ENCODE results near the gene SLC25A10.

The SLC25A10 gene

GRCh38 chr17:81691608-81692007 lies 20.5 kb upstream of the SLC25A10 start:
- no peaks in the 10 kb centered on the region for H3K27me3 ChIP-seq (ENCODE audit: insufficient read depth, low read length)
- H3K4me3 ChIP-seq (ENCODE audit: low read length) = no peak overlapping the region
- H3K36me3 ChIP-seq (ENCODE audit: insufficient read depth, low read length) = peaks cover 89% of the 10 kb centered on the region
- H2AFZ ChIP-seq (ENCODE audit: low read depth, low read length) = no peak overlapping the region
- no peaks in the 10 kb centered on the region for H3K4me1 ChIP-seq (ENCODE audit: insufficient read depth, low read length)
- no peaks in the 10 kb centered on the region for H3K9me3 ChIP-seq (ENCODE audit: low read length)

GRCh38 chr17:81693509-81694210 lies 18.4 kb upstream of the SLC25A10 start:
- no peaks in the 10 kb centered on the region for H3K9me3 ChIP-seq (ENCODE audit: low read length)
- H3K27me3 ChIP-seq (ENCODE audit: insufficient read depth, low read length) = no peaks in the 10 kb centered on the region
- H2AFZ ChIP-seq (ENCODE audit: low read depth, low read length) = no peak overlapping the region
- H3K36me3 ChIP-seq (ENCODE audit: insufficient read depth, low read length) = peaks cover 91% of the 10 kb centered on the region
- no peaks in the 10 kb centered on the region for H3K4me1 ChIP-seq (ENCODE audit: insufficient read depth, low read length)
- H3K4me3 ChIP-seq (ENCODE audit: low read length) = no peak overlapping the region

- Histone ChIP-seq H3K27me3 (ENCODE audit: insufficient read depth, low read length) (no peaks in the 10 kb centered on the region), H3K36me3 (ENCODE audit: insufficient read depth, low read length) (peaks cover 84% of the 10 kb centered on the region), H3K4me1 (ENCODE audit: insufficient read depth, low read length) (no peaks in the 10 kb centered on the region), H2AFZ (ENCODE audit: low read depth, low read length) (no peak overlapping the region), H3K9me3 (ENCODE audit: low read length) (no peaks in the 10 kb centered on the region), H3K4me3 (ENCODE audit: low read length) (no peak overlapping the region)
These were observed 17.3 kb upstream of the SLC25A10 start for GRCh38 chr17:81694810-81695209.

- H3K4me3 ChIP-seq (ENCODE audit: low read length) = no peak overlapping the region
- H3K4me1 ChIP-seq (ENCODE audit: insufficient read depth, low read length) = no peaks in the 10 kb centered on the region
These were observed 16.9 kb upstream of the SLC25A10 start for GRCh38 chr17:81695211-81695610.

GRCh38 chr17:81695801-81696200 lies 16.3 kb upstream of the SLC25A10 start:
- no peaks in the 10 kb centered on the region for H3K4me1 ChIP-seq (ENCODE audit: insufficient read depth, low read length)
- H2AFZ ChIP-seq (ENCODE audit: low read depth, low read length) = no peak overlapping the region
- no peaks in the 10 kb centered on the region for H3K27me3 ChIP-seq (ENCODE audit: insufficient read depth, low read length)
- no peak overlapping the region for H3K4me3 ChIP-seq (ENCODE audit: low read length)
- no peaks in the 10 kb centered on the region for H3K9me3 ChIP-seq (ENCODE audit: low read length)
- H3K36me3 ChIP-seq (ENCODE audit: insufficient read depth, low read length) = peaks cover 77% of the 10 kb centered on the region

More at GRCh38 chr17:81695211-81695610, 16.9 kb upstream of the SLC25A10 start:
- Histone ChIP-seq H3K9me3 (ENCODE audit: low read length) (no peaks in the 10 kb centered on the region), H3K36me3 (ENCODE audit: insufficient read depth, low read length) (peaks cover 80% of the 10 kb centered on the region), H2AFZ (ENCODE audit: low read depth, low read length) (no peak overlapping the region), H3K27me3 (ENCODE audit: insufficient read depth, low read length) (no peaks in the 10 kb centered on the region)

- H3K36me3 ChIP-seq (ENCODE audit: insufficient read depth, low read length) = peaks cover 80% of the 10 kb centered on the region
- H3K4me3 ChIP-seq (ENCODE audit: low read length) = no peak overlapping the region
- no peaks in the 10 kb centered on the region for H3K27me3 ChIP-seq (ENCODE audit: insufficient read depth, low read length)
- H3K4me1 ChIP-seq (ENCODE audit: insufficient read depth, low read length) = peaks cover 5% of the 10 kb centered on the region
- H3K9me3 ChIP-seq (ENCODE audit: low read length) = no peaks in the 10 kb centered on the region
- H2AFZ ChIP-seq (ENCODE audit: low read depth, low read length) = no peak overlapping the region
These were observed 15.7 kb upstream of the SLC25A10 start for GRCh38 chr17:81696218-81696941.

- peaks cover 75% of the 10 kb centered on the region for H3K36me3 ChIP-seq (ENCODE audit: insufficient read depth, low read length)
- H3K9me3 ChIP-seq (ENCODE audit: low read length) = no peaks in the 10 kb centered on the region
- peaks cover 15% of the 10 kb centered on the region for H3K4me1 ChIP-seq (ENCODE audit: insufficient read depth, low read length)
- no peak overlapping the region for H2AFZ ChIP-seq (ENCODE audit: low read depth, low read length)
- no peak overlapping the region for H3K4me3 ChIP-seq (ENCODE audit: low read length)
- H3K27me3 ChIP-seq (ENCODE audit: insufficient read depth, low read length) = no peaks in the 10 kb centered on the region
These were observed 14.6 kb upstream of the SLC25A10 start for GRCh38 chr17:81697261-81698044.

GRCh38 chr17:81700353-81701287 lies 11.5 kb upstream of the SLC25A10 start:
- Histone ChIP-seq H3K4me3 (ENCODE audit: low read length) (no peak overlapping the region), H3K27me3 (ENCODE audit: insufficient read depth, low read length) (no peaks in the 10 kb centered on the region), H3K9me3 (ENCODE audit: low read length) (no peaks in the 10 kb centered on the region), H2AFZ (ENCODE audit: low read depth, low read length) (no peak overlapping the region), H3K4me1 (ENCODE audit: insufficient read depth, low read length) (peaks cover 25% of the 10 kb centered on the region), H3K36me3 (ENCODE audit: insufficient read depth, low read length) (peaks cover 56% of the 10 kb centered on the region)

GRCh38 chr17:81701288-81702071 lies 10.6 kb upstream of the SLC25A10 start:
- Histone ChIP-seq H2AFZ (ENCODE audit: low read depth, low read length) (no peak overlapping the region), H3K27me3 (ENCODE audit: insufficient read depth, low read length) (no peaks in the 10 kb centered on the region), H3K4me3 (ENCODE audit: low read length) (peak overlapping the region; percentile 86), H3K4me1 (ENCODE audit: insufficient read depth, low read length) (peaks cover 25% of the 10 kb centered on the region), H3K9me3 (ENCODE audit: low read length) (no peaks in the 10 kb centered on the region), H3K36me3 (ENCODE audit: insufficient read depth, low read length) (peaks cover 55% of the 10 kb centered on the region)

GRCh38 chr17:81702934-81703746 lies 8.9 kb upstream of the SLC25A10 start, which contains the start of gene MRPL12:
MRPL12 (plus strand) TSS chr17:81703367; CDS start chr17:81703502, 135 bp downstream.
- Histone ChIP-seq H3K4me3 (ENCODE audit: low read length) (peak within 1 kb of the TSS; percentile 86), H3K4me1 (ENCODE audit: insufficient read depth, low read length) (peaks cover 25% of the 10 kb centered on the region), H3K9me3 (ENCODE audit: low read length) (no peaks in the 10 kb centered on the region), H3K27me3 (ENCODE audit: insufficient read depth, low read length) (no peaks in the 10 kb centered on the region), H2AFZ (ENCODE audit: low read depth, low read length) (peak within 1 kb of the TSS; percentile 29), H3K36me3 (ENCODE audit: insufficient read depth, low read length) (peaks cover 54% of the 10 kb centered on the region)
